Suppressor macrophage treated with lipopolysaccharide for 4 hours (primary cell): ENCODE data around the gene CR1.
A peak's percentile ranks its signal among the peaks of the same experiment; 100 is the strongest.

Experiments
- DNase-seq: peaks from one replicate; pipeline ENCODE4 v3.0.0-alpha.2; 2020

CR1 gene

DNA sequence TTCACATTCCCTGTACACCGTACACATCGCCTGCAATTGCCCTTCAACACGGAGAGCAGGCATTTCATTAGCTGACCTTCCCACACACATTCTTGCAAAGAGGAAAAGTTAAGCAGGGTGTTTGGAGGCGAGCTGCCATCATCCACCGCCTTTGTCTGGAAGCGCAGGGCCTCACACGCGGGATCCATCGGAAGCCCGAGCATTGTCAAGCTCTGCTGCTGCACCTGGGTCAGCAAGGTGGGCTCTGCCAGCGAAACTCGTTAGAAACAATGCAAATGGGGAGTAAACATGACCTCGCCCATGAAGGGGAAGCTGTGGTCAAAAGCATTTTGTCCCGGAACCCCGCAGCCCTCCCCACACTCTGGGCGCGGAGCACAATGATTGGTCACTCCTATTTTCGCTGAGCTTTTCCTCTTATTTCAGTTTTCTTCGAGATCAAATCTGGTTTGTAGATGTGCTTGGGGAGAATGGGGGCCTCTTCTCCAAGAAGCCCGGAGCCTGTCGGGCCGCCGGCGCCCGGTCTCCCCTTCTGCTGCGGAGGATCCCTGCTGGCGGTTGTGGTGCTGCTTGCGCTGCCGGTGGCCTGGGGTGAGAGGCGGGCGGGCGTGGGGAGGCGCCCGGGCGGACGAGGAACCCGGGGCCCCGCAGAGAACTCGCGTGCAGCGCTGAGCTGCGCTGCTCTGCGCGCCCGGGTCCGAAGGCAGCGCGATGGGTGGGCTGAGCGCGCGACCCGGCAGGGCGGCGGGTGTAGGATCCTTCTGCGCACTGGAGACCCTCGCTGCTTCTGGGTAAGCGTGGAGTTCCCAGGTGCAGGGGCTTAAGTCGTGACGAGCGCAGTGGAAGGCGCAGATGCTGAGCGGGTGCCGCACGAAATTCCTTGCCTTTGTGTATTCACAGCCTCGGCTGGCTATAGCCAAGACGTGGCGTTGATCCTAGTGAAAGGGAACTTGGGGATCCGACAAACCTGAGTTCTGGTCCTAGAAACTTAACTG lies at the start of gene CR1:
CR1 (plus strand) TSS at position 357 of the 992 bp plus-strand sequence; CDS start at position 468, 111 bp downstream.
- peak; percentile 69 for DNase-seq

DNA sequence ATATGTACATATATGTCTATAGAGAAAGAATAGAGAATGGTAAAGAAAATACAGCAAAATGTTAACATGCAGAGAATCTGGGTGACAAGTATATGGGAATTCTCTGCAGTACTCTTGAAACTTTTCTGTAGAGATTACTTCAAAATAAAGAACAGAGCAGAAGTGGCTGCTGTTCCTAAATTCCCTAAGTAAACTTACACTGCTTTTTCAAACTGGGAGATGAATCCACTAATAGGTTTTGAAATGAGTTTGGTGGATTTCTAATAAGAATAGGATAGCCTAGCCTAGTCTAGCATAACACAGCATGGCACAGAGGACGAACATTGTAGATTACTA lies 42.3 kb upstream of the CR1 start:
- no peak for DNase-seq

DNA sequence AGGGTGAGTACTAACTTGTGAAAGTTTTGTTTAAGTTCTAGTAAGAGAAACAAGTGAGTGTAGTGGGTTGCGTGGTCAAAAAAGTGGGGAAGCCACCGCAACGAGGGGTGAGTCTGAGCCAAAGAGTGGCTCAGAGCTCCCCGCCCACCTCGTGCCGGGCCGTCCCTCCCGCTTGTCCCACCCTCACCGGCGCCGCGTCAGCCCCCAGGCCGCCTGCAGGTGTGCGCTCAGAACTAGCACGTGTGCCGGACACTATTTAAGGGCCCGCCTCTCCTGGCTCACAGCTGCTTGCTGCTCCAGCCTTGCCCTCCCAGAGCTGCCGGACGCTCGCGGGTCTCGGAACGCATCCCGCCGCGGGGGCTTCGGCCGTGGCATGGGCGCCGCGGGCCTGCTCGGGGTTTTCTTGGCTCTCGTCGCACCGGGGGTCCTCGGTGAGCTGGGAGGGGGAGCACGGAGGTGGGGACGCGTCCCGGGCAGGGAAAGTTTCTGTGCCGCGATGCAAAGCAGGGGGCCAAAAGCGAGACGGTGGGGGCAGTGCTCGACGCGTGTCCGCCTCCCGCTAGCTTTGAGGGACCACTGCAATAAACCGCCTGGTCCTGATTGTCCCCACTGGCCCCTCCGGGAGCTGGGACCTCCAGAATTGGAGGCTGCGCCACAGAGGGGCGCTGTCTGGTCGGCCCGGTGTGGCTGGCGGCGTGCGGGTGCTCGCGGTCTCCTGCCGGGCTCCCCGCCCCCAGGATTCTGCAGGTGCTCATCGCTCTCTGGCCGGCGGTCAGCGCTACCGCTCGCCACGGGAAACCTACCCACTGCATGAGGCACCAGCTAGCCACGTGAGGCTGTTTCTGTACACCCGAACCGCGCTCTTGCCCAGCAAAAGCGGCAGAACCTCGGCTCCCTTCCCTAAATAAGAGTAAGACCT lies 41.7 kb upstream of the CR1 start, which contains the start of gene CR2:
CR2 (plus strand) TSS at position 283 of the 919 bp plus-strand sequence; CDS start at position 374, 91 bp downstream.
- DNase-seq: peak; percentile 23

DNA sequence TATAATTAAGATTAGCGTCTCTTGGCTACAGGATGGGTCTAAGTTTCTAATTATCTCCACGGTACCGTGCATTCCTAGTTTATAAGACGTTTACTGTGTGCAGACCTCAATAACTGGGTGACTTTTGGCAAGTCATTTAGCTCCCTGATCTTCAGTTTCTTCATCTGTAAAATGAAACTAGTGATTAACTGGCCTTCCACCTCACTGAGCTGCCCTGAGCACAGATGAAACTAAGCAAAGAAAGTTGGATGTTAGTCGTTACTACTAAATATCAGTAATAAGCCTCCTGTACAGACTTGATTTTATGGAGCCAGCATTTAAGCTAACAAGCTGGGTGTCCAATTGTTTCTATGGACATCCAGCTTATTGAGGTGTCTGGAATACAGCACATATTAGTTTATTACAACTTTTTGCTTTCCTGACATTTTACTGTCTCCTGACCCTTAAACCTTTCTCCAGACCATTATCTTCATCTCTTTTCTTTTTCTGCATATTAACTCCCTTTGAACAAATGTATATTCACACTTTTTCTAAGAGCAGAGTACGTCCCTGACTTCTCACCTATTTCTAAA lies 40.7 kb upstream of the CR1 start:
- DNase-seq: no peak

DNA sequence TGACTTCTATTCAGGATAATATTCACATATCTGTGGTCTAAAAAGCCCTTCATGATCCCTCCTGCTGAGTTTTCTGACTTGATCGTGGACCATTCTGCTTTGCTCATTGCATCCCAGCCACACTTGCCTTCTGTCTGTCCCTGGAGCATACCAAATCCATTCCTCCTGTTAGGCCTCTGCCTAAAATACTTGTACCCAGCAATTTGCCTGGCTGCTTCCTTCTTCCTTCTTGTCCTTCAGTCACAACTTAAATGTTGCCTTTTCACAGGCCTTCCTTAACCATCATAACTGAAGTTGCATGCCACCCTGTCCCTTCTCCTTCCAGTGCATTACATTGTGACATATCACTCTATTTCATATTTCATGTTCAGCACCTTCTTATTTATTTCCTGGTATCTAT lies 37.5 kb upstream of the CR1 start:
- no peak for DNase-seq

DNA sequence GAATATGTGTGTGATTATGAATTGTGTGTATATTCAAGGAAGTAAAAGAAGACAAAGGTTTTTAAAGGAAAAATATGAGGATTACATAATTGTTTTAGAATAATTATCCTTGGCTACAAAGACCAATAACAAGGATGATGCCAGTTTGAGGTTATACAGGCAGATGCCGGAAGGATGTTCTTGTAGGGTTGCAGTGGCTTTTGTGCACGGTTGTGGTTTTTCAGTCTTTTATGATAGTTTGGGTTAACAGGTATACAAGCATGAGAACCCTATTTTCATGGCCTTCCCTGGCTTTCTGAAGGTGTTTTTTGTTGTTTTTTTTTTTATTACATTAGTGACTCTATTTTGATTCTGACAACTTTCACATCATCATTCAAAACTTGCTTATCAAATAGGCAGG lies 36.9 kb upstream of the CR1 start:
- no peak for DNase-seq

DNA sequence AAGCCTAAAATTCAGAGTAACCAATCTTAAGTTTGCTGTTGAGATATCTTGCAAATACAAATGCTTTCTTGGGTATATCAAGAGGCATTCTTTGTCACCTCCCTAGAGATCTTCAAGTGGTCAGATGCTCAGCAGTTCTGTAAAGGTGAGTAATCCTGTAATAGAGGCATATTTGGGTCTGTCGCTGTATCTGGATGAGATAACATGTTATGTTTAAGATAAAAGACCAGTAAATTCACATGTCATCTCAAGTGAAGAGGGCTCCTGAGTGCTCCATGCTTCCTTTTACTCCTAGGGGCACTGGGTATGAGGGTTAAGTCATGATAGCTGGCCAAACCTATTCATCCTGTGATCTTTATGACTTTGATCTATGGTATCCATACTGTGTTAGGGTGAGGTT lies 34.3 kb upstream of the CR1 start:
- DNase-seq: no peak

DNA sequence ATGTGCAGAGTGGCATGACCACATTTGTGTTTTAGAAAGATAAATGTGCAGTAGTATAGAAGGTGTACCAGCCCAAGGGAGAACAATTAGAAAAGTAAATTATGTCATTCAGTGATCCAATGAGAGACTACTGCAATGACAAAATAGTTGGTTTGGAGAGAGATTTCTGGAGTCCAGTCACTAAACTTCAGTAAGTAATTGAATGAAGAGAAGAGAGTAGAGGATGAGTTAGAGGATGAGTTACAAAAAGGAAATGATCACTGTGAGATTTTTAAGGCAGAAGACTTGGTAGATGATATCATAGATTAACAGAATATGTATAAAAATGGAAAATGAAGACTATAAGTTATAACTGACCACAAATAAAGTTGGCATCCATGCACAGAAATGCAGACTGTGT lies 33.4 kb upstream of the CR1 start:
- DNase-seq: no peak

DNA sequence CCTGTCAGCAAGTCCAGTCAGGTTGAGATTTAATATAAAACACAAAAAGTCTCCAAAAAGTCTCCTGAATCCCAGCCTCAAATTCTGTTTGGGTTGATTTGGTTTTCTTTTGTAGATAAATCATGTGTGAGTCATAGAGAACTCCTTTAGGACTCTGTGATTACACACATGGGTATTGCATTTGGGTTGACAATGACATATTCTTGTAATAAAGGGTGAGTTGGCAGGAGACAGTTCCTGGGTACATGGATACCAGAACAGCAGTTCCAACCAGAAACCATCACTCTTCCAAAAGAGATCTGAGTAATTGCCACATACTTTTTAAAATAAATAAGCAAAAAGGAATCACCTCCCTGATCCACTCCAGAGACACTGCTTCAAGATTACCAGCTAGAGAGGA lies 32.9 kb upstream of the CR1 start:
- DNase-seq: peak; percentile 24

DNA sequence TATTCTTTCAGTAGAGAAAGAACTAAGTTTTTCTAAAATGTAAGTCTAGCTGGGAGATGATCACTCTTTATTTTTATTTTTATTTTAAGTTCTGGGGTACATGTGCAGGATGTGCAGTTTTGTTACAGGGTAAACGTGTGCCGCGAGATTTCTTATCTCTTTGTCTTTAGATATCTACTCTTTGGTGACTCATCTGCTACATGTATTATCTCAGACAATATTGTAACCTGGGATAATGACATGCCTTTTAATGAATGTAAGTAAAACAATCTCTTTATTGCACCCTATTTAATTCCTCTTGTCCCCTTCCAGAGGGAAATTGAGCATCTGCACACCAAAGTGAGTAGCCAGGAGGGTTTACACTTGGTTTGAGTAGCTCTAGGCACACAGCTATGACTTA lies 32.4 kb upstream of the CR1 start:
- no peak for DNase-seq

DNA sequence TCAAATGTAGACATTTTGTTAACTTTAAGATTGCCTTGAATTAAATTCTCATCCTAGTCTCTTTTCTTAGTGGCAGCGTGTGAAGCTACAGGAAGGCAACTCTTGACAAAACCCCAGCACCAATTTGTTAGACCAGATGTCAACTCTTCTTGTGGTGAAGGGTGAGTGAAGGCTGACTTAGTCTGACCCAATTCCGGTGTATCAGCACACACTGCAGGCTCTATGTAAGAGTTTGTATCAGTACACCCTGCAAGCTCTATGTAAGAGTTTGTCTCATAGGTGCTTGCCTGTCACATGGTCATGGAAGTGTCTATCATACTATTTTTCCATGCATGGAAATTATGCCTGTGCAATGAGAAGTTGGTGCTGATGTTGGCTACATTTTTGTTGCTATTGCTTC lies 25.0 kb upstream of the CR1 start:
- no peak for DNase-seq

DNA sequence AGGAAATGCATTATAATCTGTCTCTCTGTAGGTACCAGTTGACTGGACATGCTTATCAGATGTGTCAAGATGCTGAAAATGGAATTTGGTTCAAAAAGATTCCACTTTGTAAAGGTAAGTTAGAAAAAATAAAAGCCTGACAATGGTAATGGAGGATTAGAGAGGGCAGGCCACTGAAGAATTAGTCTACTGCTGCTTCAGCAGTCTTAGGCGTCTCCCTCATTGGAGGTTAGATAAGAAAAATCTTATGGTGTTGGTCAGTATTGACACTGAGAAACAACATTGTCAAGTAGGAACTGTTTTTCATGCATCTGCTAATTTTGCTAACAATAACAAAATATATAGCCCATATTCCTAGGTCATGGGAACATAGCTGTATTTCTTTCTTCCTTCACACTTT lies 21.7 kb upstream of the CR1 start:
- no peak for DNase-seq

DNA sequence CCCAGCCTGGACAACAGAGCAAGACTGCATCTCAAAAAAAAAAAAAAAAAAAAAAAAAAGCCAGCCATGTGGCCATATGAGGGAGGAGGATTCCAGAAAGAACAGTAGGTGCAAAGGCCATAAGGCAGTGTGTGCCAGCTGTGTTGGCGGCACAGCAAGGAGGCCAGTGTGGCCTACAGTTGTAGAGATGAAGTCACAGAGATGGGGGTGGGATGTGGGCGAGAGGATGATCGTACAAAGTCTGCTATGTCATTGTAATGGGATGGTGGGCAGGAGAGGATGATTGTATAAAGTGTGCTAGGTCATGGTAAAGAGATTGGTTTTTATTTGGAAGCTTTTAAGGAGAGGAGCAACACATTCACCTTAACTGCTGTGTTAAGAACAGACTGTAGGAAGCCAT lies 9.8 kb upstream of the CR1 start:
- DNase-seq: peak; percentile 25

DNA sequence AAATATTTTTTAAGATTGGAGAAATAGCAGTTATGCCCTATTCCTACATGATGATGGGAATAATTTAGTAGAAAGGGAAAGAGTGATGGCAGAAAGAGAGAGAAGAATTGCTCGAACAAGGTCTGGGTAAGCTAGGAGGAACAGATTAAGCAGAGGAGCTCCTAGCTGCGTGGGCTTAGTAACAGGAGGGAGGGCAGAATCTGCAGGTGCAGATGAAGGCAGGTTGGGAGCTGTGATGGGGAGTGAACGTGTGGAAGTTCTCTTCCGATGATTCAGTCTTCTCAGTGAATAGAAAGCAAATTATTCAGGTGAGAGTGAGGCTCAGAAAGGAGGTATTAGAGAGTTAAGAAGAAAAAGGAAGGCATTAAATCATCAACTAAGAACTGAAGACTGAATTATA lies 8.3 kb upstream of the CR1 start:
- DNase-seq: no peak

DNA sequence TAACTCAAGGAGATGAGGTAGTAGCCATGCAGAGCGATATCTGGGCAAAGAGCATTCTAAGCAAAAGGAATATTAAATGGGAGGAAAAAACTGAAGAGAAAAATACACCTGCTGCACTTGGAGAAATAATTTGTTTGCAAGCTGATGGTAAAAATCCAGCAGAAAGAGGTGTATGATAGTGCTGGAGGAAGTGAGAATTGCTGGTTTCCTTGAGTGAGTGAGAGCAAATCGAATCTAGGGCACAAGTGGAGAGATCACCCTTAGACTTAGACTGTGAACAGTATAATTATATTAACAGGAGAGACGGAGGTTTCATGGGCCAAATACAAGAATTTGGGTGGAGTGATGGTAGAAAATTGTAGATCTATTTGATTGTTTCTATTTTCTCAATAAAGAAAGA lies 2.7 kb upstream of the CR1 start:
- DNase-seq: no peak

DNA sequence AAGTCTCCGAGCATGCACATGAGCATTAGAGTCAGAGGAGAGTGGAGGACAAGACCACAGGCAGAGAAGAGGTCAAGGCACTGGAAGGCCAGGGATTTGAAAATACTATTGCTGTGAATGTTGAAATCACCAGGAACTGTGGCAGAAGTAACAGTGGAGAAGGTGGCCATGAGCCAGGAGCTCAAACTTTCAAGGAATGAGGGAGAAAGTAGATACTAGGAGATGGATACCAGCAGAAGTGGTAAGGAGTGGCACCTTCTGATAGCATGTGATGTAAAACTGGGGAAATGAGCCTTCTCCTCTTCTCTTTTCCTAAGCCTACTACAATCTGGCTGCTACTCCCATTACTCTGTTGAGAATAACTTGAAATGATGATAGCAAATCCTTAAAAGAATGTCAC lies 1.8 kb upstream of the CR1 start:
- no peak for DNase-seq

DNA sequence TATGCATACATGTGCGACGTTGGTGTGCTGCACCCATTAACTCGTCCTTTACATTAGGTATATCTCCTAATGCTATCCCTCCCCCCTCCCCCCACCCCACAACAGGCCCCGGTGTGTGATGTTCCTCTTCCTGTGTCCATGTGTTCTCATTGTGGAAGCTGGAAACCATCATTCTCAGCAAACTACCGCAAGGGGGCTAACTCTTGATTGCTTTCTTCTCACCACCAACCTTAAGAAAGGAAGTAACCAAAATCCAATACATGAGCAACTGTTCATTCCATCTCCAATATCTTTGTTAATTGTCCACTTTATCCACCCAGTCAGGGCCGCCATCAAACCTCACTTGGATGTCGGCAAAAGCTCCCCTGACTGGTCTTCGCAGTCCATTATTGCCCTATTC lies 676 bp upstream of the CR1 start:
- peak; percentile 22 for DNase-seq

DNA sequence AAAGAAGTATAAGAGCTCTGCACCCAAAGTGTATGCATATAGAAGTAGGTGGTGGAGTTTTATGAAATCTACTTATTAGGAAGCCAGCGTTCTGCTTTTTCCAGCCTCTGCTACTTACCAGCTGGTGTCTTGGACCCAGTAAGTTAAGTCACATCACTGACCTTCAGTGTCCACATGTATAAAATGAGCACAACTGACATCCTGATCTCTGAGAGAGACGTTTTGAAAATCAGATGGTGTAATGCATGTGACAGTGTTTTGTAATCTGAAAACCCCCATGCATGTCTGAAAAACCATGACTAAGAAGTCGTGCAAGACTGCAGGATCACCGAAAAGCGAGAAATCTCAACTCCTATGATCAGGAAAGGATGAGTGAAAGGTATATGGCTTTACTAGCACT lies 2.0 kb downstream of the CR1 start:
- DNase-seq: peak; percentile 91

DNA sequence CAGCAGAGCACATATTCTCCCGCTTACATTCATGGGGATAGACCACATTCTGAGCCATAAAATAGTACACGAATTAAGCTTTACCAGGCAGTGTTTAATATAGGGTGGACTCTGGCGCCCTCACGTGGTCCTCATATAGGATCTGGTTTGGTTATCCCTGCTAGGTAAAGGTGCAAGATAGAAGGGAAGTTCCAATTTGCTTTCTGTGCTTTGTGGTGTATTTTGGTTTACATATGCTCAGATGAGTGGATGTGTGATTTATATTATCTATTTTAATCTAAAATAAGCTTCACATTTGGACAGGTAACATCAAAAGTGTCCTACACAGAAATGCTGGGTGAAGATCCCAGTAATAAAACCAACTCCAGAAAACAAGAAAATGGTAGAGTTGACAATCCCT lies 3.6 kb downstream of the CR1 start:
- DNase-seq: peak; percentile 82

DNA sequence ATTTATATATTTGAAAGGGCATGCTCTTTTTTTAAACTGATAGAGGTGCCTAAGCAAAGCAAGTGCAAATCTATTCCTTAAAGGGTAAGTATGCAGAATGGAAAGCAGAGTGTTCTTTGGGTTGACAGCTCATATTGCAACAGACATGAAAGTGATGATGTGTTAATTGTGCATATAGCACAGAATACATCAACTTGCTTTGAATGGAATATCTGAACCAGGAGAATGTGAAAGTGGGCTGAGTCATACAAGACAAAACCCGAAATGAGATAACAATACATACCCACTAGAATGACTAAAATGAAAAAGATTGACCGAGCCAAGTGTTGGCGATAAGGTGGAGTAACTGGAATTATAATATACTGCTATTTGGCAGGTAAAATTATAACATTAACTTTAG lies 4.3 kb downstream of the CR1 start:
- DNase-seq: peak; percentile 32

DNA sequence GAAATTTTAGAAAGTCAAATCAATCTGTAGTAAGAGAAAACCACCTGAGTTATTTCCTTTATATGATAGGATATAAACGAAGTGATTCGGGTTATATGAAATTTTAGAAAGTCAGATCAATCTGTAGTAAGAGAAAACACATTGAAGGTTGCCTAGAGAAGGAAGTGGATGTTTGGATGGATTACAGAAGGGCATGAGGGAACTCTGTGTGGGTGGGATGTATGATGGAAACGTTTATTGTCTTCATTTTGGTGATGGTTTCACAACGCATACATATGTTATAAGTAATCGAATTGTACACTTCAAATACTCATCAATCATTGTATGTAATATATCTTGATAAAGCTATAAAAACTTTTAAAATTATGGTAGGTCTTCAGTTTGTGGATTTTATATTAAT lies 5.1 kb downstream of the CR1 start:
- DNase-seq: peak; percentile 37

DNA sequence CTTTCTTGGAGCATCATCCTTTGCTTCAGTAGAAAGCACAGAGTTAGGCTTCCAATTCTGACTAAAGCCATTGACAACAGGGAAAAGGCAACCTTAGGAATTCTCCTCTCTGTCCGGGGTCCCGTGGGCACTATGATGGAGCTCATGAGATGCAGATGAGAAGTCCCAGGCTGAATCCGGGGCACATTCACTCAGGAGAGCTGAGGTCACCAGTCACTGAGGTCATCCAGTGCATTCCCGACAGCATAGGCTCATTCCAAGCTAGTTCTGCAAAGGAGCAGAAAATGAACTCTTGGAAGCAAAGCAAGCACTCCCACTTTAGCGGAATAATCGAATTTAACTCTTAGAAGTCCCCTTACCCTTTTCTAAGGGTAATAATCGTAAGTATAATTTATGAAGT lies 6.8 kb downstream of the CR1 start:
- no peak for DNase-seq

DNA sequence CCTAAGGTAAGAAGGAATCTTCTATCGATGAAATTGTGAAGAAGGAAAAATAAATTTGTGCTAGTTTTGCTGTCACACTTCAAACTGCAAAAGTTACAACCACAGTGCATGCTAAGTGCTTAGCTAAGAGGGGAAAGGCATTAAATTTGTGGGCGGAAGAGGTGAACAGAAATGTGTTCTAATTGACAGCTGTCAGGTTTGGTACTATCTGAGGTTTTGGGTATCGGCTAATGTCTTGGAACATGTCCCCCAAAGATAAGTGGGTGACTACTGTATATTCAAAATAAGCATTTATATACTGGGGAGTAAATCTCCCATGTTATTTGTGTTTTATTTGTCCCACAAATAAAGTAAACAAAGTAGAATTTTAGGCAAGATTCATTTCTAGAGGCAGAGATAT lies 8.0 kb downstream of the CR1 start:
- DNase-seq: no peak
